Neural cell (in vitro differentiated cells): ENCODE results near the gene ACSL6. TPM values are rescaled to one million over a fixed set of nuclear protein-coding genes. Genes with fewer than 3 reads are reported as not detected.

Experiments
- H2AFZ ChIP-seq: fragments of 200-600, 300-800 bp; sonication (generic), shearing (Covaris generic); 2 replicates; pipeline ENCODE4 v1.6.0; 2014; ENCODE audit warnings: low read depth, mild to moderate bottlenecking, antibody characterized with exemption, low read length, moderate library complexity
- H3F3A ChIP-seq: fragments of 200-600 bp; shearing (Covaris generic); 2 replicates; pipeline ENCODE4 v1.6.1; 2016; ENCODE audit warnings: mild to moderate bottlenecking, moderate library complexity, mixed read lengths, antibody characterized with exemption, low read length; ENCODE audit not compliant: insufficient read depth, poor library complexity, severe bottlenecking
- H3K27ac ChIP-seq: fragments of 200-600, 300-800 bp; sonication (generic), shearing (Covaris generic); 2 replicates; pipeline ENCODE4 v1.5.1; 2014; ENCODE audit warnings: mild to moderate bottlenecking, low read length, moderate library complexity
- H3K27me3 ChIP-seq: fragments of 300-800, 200-600 bp; sonication (generic), shearing (Covaris generic); 2 replicates; pipeline ENCODE4 v1.6.0; 2014; ENCODE audit warnings: mild to moderate bottlenecking, low read depth, low read length, moderate library complexity; ENCODE audit not compliant: insufficient read depth
- H3K36me3 ChIP-seq: fragments of 300-800, 200-600 bp; sonication (generic), shearing (Covaris generic); 2 replicates; pipeline ENCODE4 v1.5.1; 2014; ENCODE audit warnings: mild to moderate bottlenecking, antibody characterized with exemption, low read length, moderate library complexity; ENCODE audit not compliant: insufficient read depth
- H3K4me2 ChIP-seq: fragments of 300-800, 200-600 bp; sonication (generic), shearing (Covaris generic); 2 replicates; pipeline ENCODE4 v1.6.0; 2014; ENCODE audit warnings: mild to moderate bottlenecking, low read length
- H3K4me3 ChIP-seq: fragments of 300-800, 200-600 bp; sonication (generic), shearing (Covaris generic); 2 replicates; pipeline ENCODE4 v1.5.1; 2014; ENCODE audit warnings: mild to moderate bottlenecking, low read length, moderate library complexity
- H3K79me2 ChIP-seq: fragments of 200-600 bp; shearing (Covaris generic); replicated peaks from 2 replicates; pipeline ENCODE4 v1.6.0; 2014; ENCODE audit warnings: mild to moderate bottlenecking, low read length, moderate library complexity; ENCODE audit not compliant: insufficient read depth
- H3K9ac ChIP-seq: fragments of 300-800, 200-600 bp; sonication (generic), shearing (Covaris generic); 2 replicates; pipeline ENCODE4 v1.6.1; 2016; ENCODE audit warnings: mild to moderate bottlenecking, low read length, mixed read lengths
- H3K9me2 ChIP-seq: fragments of 200-600 bp; shearing (Covaris generic); 2 replicates; pipeline ENCODE4 v1.6.1; 2016; ENCODE audit warnings: mild to moderate bottlenecking, low read length, mixed read lengths; ENCODE audit not compliant: insufficient read depth
- H3K9me3 ChIP-seq: fragments of 200-600, 300-800 bp; sonication (generic), shearing (Covaris generic); 2 replicates; pipeline ENCODE4 v1.6.1; 2016; ENCODE audit warnings: mild to moderate bottlenecking, mixed run types, low read length, moderate library complexity, mixed read lengths
- H4K20me1 ChIP-seq: fragments of 200-600 bp; shearing (Covaris generic); 2 replicates; pipeline ENCODE4 v1.6.1; 2016; ENCODE audit warnings: mild to moderate bottlenecking, mixed run types; ENCODE audit not compliant: insufficient read depth
- EP300 ChIP-seq: fragments of 450-650 bp; conservative IDR thresholded peaks from 2 replicates; pipeline ENCODE4 v1.6.1; 2014; ENCODE audit warnings: antibody characterized with exemption, mild to moderate bottlenecking, moderate library complexity; ENCODE audit not compliant: poor library complexity, severe bottlenecking
- EZH2 ChIP-seq: fragments of 200-600, 300-800 bp; shearing (Covaris generic), sonication (generic); IDR thresholded peaks from 2 replicates; pipeline ENCODE4 v1.6.1; 2014; ENCODE audit warnings: antibody characterized with exemption, low read length, borderline replicate concordance, mild to moderate bottlenecking; ENCODE audit not compliant: insufficient read depth, poor library complexity, severe bottlenecking
- MXI1 ChIP-seq: fragments of 450-650 bp; conservative IDR thresholded peaks from 2 replicates; pipeline ENCODE4 v1.6.1; 2014; ENCODE audit warnings: antibody characterized with exemption, mild to moderate bottlenecking; ENCODE audit not compliant: poor library complexity, severe bottlenecking
- POLR2AphosphoS5 ChIP-seq: IDR thresholded peaks from 2 replicates; pipeline ENCODE4 v1.6.1; 2012
- RAD21 ChIP-seq: fragments of 450-650 bp; conservative IDR thresholded peaks from 2 replicates; pipeline ENCODE4 v1.6.1; 2014; ENCODE audit warnings: antibody characterized with exemption, mild to moderate bottlenecking, moderate library complexity
- SMC3 ChIP-seq: fragments of 450-650 bp; conservative IDR thresholded peaks from 2 replicates; pipeline ENCODE4 v1.6.1; 2014; ENCODE audit warnings: antibody characterized with exemption, mild to moderate bottlenecking, moderate library complexity; ENCODE audit not compliant: poor library complexity
- TAF1 ChIP-seq: IDR thresholded peaks from 2 replicates; pipeline ENCODE4 v1.6.1; 2012; ENCODE audit warnings: low read depth
- polyA plus RNA-seq: library from polyadenylated mRNA; depleted of rRNA; stranded (reverse); fragments of >200 nt; gene quantifications from 2 replicates; pipeline ENCODE4 v1.2.3, GENCODE V29; 2014
- TF ChIP-seq, protein P1 (sequence below): IDR thresholded peaks from 2 replicates; pipeline ENCODE4 v1.6.1; 2012; ENCODE audit warnings: borderline replicate concordance
- TF ChIP-seq, protein P2 (sequence below): fragments of 450-650 bp; IDR thresholded peaks from 2 replicates; pipeline ENCODE4 v1.5.1; 2014; ENCODE audit warnings: antibody characterized with exemption, mild to moderate bottlenecking, moderate library complexity; ENCODE audit not compliant: poor library complexity, severe bottlenecking

The ACSL6 gene
- polyA plus RNA-seq, 1 donor from 2014 or later = 30.5 TPM

DNA sequence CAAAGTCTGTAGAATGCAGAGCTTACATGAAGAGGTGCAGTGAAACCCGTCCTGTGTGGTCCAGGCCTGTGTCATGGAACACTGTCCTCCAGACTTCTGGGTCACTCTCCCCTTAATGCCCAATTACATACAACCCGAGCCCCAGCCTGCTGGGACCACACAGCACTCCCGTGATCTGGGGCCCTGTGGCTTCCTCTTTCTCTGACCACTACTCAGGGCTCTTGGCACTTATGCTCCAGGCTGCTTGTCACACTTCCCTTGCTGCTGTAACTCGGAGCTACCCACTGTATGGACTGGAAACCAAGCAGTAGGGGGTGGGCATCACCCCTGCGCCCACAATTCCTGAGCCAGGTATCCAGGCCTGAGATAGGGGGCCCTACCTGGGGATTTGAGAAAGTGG lies 38.7 kb upstream of the ACSL6 start:
- Histone ChIP-seq H2AFZ (no peak overlapping the region), H3K79me2 (no peaks in the 10 kb centered on the region), H3K36me3 (no peaks in the 10 kb centered on the region), H3K27ac (no peak overlapping the region), H3F3A (no peaks in the 10 kb centered on the region), H4K20me1 (no peaks in the 10 kb centered on the region), H3K9me3 (no peaks in the 10 kb centered on the region), H3K4me2 (no peak overlapping the region), H3K4me3 (no peak overlapping the region), H3K9ac (no peak overlapping the region), H3K27me3 (no peaks in the 10 kb centered on the region), H3K9me2 (no peaks in the 10 kb centered on the region)
- TF ChIP-seq MXI1 = no peak
- no peak for TF ChIP-seq SMC3
- TF ChIP-seq TAF1 = no peak
- TF ChIP-seq, protein P1, sequence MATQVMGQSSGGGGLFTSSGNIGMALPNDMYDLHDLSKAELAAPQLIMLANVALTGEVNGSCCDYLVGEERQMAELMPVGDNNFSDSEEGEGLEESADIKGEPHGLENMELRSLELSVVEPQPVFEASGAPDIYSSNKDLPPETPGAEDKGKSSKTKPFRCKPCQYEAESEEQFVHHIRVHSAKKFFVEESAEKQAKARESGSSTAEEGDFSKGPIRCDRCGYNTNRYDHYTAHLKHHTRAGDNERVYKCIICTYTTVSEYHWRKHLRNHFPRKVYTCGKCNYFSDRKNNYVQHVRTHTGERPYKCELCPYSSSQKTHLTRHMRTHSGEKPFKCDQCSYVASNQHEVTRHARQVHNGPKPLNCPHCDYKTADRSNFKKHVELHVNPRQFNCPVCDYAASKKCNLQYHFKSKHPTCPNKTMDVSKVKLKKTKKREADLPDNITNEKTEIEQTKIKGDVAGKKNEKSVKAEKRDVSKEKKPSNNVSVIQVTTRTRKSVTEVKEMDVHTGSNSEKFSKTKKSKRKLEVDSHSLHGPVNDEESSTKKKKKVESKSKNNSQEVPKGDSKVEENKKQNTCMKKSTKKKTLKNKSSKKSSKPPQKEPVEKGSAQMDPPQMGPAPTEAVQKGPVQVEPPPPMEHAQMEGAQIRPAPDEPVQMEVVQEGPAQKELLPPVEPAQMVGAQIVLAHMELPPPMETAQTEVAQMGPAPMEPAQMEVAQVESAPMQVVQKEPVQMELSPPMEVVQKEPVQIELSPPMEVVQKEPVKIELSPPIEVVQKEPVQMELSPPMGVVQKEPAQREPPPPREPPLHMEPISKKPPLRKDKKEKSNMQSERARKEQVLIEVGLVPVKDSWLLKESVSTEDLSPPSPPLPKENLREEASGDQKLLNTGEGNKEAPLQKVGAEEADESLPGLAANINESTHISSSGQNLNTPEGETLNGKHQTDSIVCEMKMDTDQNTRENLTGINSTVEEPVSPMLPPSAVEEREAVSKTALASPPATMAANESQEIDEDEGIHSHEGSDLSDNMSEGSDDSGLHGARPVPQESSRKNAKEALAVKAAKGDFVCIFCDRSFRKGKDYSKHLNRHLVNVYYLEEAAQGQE = no peak
- TF ChIP-seq RAD21 = no peak
- TF ChIP-seq EZH2 = no peak
- TF ChIP-seq POLR2AphosphoS5 = no peak

DNA sequence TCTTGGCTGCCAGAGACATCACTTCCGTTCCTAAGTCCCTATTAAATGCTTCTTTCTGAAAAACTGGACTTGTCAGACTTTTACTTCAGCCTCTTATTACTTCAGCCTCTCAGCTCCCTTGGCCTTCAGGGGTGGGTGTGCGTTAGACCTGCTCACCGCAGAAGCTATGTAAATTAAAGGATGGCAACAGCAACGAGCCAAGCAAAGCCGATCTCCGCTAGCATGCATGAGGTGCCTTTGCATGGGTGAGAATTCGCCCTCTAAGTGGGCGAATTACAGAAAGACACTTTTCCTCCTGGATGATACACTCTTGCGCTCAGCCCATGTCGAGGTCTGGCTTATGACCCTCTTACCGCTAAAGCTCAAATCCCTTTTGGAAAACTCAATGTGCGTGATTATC lies 38.1 kb upstream of the ACSL6 start:
- Histone ChIP-seq H3K9me2 (no peaks in the 10 kb centered on the region), H4K20me1 (no peaks in the 10 kb centered on the region), H3K4me3 (no peak overlapping the region), H3K9me3 (no peaks in the 10 kb centered on the region), H3K36me3 (no peaks in the 10 kb centered on the region), H3K79me2 (no peaks in the 10 kb centered on the region), H3F3A (no peaks in the 10 kb centered on the region), H3K4me2 (no peak overlapping the region), H3K27ac (no peak overlapping the region), H3K9ac (no peak overlapping the region), H2AFZ (no peak overlapping the region), H3K27me3 (no peaks in the 10 kb centered on the region)
- TF ChIP-seq SMC3 (no peak), EP300 (no peak), RAD21 (no peak), TAF1 (no peak), MXI1 (no peak), POLR2AphosphoS5 (no peak), EZH2 (no peak)
- TF ChIP-seq, protein P1 = no peak
- TF ChIP-seq, protein P2, sequence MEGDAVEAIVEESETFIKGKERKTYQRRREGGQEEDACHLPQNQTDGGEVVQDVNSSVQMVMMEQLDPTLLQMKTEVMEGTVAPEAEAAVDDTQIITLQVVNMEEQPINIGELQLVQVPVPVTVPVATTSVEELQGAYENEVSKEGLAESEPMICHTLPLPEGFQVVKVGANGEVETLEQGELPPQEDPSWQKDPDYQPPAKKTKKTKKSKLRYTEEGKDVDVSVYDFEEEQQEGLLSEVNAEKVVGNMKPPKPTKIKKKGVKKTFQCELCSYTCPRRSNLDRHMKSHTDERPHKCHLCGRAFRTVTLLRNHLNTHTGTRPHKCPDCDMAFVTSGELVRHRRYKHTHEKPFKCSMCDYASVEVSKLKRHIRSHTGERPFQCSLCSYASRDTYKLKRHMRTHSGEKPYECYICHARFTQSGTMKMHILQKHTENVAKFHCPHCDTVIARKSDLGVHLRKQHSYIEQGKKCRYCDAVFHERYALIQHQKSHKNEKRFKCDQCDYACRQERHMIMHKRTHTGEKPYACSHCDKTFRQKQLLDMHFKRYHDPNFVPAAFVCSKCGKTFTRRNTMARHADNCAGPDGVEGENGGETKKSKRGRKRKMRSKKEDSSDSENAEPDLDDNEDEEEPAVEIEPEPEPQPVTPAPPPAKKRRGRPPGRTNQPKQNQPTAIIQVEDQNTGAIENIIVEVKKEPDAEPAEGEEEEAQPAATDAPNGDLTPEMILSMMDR = no peak
